Activated CD4-positive, alpha-beta T cell treated with anti-CD3 and anti-CD28 coated beads, Interleukin-2, amount 50 U/mL, for 48 hours (primary cell): ENCODE measurements around the gene ALPK1.
"Not testable (repeated sequence)": the region's sequence is repeated elsewhere in the genome, so short reads cannot be mapped to it uniquely, and the experiment has no call there.

Source experiments
- DNase-seq, 2 experiments: peaks; one replicate each; pipeline ENCODE4 v3.0.0-alpha.2; 2020

ALPK1 gene

DNA sequence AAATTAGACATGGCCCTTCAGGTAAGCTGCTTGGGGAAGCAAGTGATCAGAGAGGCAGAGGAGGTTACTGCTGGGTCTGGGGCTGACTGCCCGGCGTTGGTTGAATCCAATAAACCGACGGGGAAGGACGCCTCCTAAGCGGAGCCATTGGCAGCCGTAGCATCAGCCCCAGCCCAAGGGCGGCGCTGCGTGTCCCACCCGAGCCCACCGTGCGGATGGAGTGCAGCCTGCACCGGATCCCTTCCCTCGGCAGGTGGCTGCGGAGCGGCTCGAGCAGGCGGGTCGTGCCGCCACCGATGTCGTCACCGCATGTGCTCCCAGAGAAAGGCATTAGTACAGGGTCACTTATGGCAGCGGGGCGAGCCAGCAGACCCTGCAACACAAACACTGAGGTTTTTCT lies 82.1 kb downstream of the ALPK1 start:
- DNase-seq, result no peak

- DNase-seq, result no peak
Observed at GRCh38 chr4:112381996-112382692, 85.0 kb downstream of the ALPK1 start.

DNA sequence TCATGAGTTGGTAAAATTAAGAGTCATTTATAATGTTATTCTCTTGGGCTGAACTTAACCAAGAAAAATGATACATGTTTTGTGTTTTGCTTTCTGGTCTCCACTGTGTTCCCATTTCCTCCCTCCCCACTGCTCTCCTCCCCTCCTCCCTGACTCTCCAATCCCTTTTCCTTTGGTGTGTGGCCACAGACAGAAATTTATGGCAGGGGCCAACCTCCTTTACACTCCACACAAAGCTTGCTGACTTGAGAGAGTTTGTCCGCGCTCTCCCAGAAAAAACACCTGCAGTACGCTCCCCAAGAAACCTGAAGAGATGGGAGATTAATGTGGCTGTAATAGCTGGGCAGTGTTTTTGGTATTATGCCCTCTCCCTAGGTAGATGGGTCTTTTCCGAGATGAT lies 88.9 kb downstream of the ALPK1 start:
- DNase-seq, result no peak

DNA sequence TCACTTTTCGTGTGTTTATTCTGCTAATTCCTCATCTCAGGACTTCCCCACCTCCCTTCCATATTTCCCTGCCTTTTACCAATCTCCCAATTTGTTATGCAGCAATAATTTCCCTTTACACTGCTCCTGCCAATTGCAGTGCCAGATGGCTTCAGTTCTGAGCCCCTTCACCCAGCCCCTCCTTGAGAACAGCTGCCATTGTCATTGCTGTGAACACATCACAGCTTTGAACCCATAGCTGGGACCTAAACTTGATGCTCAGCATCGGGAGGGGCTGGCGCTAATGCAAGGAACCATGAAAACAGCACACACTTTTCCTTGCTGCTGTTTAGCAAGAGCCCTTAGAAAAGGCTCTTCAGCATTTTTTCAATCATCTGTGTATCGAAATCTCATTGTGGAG lies 104.9 kb downstream of the ALPK1 start:
- DNase-seq, result no peak

DNA sequence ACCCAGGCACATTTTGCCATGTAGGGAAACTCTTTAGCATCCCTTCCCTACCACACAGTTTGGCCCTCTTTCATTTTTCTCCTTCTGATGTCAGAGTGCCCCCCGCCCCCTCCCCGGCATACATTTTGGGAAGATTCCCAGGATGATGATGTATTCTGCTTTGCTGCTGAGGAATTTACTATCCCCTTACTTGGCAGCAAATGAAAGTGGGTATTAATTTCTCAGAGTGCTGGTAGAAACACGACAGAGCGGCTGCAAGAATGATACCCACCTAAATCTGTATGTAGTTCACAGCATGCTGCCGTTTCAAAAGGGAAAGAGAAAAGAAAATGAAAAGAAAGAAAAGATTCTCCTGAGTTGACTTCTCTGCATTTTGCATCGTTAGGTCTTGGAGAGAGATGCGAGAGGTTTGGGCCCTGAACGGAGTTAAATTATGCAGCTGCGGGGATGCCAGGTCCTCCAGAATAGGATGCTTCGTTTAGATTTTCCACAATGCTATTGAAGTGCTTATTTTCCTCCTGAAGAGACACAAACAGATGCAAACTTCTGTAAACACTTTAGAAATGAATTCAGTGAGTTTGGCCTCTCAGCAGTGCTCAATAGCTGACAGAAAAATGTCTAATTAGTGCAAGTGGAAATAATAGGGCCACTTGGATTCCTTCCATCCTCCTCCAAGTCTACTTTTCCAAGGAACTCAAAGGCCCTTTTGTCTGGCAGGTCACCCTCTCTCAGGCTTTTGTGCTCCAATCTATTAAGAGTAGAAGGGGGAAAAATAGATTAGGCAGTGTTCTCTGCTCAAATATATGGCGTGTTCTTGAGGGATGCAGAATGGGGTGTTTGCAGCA lies 106.2 kb downstream of the ALPK1 start:
- DNase-seq, result no peak

DNA sequence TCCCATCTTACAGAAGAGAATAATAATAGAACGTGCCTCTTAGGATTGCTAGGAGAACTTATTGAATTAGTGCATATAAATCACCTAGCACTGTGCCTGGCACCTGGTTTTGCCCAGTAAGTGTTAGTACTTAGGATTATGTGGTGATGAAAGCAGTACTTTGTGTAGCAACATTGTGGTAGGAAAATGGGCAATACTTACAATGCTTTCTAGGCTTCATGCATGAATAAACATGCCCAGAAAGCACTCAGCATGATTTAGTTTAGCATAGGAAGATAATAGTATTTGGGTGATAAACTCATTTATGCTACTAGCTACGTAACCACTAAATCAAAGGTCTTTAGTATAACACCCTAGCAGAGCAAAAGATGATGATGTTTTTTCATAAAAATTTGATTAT lies 113.2 kb downstream of the ALPK1 start:
- DNase-seq, result no peak

DNA sequence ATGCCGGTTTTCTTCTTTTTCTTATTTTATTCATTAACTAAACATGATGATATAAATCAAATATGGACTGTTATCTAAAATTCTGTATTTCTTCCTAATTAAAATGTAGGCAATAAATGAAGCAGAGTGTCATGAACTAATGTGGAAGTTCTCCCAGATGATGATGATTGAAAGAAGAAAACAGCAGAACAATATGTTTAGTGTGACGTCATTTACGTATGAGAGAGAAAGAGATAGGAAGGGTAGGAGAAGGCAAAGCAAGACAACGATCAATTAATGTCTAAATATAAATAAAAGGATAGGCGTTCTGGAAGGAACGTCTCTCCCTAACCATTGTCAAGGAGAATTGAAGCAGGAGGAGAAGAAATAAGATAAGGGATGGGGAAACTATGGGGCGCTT lies 113.6 kb downstream of the ALPK1 start:
- DNase-seq, result no peak

DNA sequence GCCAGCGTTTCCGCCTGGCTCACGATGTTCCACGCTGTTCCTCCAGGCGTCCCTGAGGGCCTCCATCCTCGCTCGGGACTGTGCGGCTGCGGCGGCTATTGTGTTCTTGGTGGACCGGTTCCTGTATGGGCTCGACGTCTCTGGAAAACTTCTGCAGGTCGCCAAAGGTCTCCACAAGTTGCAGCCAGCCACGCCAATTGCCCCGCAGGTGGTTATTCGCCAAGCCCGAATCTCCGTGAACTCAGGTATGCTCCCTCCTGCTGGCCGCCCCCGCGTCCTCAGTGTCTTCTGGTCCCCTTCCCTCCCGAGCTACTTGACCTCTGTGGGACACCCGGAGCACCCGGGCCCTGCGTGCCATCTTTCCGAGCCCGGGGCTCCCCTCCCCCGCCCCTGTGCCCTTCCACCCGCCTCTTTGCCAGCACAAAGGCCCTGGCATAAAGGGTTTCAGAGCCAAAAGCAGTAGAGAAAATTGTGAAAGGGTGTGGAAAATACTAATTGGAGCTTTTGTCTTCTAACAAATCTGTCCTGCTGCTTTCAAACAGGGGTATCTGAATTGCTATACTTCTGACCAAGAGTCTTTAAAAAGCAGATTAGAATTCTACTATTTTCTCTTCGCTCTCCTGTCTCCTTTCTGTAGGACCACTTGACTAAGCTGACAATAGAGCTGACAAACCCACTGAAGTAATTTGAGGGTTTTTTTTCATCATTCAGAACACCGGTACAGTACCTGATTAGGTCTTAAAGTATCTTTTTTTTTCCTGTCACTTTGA lies 114.8 kb downstream of the ALPK1 start:
- no peak for DNase-seq

GRCh38 chr4:112416464-112416863 lies 119.3 kb downstream of the ALPK1 start:
- DNase-seq, result no peak

DNA sequence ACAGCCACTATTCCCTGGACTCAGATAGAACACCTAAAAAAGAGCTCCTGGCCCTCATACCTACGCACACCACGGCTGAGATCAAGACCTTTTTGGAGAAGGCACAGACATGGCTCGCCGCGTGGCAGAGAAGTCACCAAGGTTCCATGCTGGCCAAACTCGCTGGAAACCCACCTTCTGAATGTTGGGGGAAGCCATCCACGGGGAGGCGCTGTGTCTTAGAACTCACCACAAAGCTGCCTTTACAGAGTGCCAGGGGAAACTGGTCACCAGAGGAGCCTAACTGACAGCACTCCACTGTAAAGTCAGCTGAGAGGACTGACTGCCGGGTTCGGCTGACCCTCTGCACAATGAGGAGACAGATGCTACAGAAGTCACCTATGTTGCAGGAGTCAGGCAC lies 120.9 kb downstream of the ALPK1 start:
- no peak for DNase-seq

DNA sequence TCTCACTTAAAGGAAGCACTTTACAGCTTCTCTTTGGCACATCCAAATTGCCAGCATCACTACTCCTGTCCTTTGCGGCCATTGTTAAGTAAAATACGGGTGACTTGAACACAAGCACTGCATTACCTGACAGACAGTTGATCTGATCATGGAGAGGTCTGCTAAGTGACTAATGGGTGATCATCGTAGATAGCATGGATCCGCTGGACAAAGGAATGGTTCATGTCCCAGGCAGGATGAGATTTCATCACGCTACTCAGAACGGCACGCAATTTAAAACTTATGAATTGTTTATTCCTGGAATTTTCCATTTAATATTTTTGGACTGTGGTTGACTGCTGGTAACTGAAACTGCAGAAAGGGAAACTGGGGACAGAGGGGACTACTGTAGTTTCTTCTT lies 124.7 kb downstream of the ALPK1 start:
- DNase-seq, result no peak

- DNase-seq, result no peak
Observed at GRCh38 chr4:112422644-112423043, 125.5 kb downstream of the ALPK1 start.

DNA sequence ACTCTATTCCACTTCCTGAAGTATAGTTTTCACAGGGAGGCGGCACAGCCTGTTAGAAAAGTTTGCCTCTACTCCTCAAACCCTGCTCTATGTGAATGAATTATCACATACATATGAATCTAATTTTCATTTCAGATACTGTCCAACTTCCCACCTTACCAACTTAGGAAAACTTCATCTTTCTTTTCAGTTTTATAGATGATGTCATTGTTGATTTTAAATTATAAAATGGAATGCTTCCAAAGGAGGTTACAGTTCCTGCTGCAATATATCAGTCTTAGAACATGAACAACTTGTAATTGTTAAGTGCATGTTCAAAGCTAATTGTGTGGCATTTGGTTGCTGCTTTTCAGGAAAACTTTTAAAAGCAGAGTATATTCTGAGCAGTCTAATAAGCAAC lies 126.4 kb downstream of the ALPK1 start:
- no peak for DNase-seq

- DNase-seq, result no peak
Observed at GRCh38 chr4:112425823-112426222, 128.7 kb downstream of the ALPK1 start.

DNA sequence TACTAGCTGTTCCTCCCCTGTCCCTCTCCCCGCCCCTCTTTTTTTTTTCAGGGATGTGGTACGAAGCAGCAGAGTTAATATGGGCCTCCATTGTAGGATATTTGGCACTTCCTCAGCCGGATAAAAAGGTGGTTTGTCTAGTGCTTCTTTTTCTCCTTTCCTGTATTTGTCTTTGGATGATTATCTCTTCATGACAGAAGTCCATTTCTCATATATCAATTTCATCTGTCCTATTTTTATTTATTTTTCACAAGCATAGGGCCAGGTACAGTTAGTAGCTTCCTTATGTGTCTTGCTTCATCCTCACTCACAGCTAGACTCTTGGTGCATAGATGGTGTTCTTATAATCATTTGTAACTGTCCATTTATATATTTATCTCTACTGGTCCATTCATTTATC lies 129.2 kb downstream of the ALPK1 start:
- DNase-seq, result no peak

GRCh38 chr4:112431158-112431557 lies 134.0 kb downstream of the ALPK1 start:
- DNase-seq, result no peak

DNA sequence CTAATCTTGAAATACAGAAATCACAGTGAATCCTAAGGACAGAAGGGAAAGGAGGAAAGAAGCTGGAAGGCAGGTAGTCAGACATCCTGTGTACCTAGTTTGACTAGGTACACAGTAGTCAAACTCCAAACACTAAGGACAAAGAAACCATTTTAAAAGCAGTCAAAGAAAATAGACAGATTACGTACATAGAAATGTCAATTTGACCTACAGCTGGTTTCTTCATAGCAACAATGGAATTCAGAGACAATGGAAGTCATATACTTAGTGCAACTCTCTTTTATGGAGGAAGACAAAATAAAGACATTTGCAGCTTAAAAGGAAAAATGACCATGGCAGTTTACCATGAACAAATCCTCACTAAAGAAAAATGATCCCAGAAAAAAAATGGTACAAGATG lies 139.8 kb downstream of the ALPK1 start:
- DNase-seq, result no peak

DNA sequence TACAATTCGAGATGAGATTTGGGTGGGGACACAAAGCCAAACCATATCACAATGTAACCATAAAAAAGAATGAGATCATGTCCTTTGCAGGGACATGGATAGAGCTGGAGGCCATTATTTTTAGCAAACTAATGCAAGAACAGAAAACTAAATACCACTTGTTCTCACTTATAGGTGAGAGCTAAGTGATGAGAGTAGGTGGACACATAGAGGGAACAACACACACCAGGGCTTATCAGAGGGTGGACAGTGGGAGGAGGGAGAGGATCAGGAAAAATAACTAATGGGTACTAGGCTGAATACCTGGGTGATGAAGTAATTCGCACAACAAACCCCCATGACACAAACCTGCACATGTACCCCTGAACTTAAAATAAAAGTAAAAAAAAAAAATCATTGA lies 145.1 kb downstream of the ALPK1 start:
- DNase-seq, result not testable (repeated sequence)

GRCh38 chr4:112448306-112449132 lies 151.3 kb downstream of the ALPK1 start:
- DNase-seq, result no peak

DNA sequence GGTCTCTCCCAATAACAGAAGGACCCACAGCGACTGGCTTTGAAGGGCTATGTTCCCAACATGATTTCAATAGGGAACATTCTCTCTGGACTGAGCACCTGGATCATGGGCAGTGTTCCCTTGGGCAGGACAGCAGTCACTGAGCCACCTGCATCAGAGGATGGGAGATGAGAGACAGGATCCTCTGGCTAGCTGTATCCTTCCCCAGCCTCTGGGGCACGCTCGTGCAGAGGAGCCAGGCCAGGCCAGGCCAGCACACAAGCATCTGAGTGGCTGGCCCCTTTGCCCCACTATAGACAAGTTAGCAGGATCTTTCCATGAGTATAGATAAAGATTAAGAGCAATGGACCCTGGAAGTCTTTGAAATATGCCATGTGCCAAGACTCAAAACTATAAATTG lies 152.5 kb downstream of the ALPK1 start:
- DNase-seq, result no peak

GRCh38 chr4:112451104-112451503 lies 153.9 kb downstream of the ALPK1 start:
- no peak for DNase-seq

DNA sequence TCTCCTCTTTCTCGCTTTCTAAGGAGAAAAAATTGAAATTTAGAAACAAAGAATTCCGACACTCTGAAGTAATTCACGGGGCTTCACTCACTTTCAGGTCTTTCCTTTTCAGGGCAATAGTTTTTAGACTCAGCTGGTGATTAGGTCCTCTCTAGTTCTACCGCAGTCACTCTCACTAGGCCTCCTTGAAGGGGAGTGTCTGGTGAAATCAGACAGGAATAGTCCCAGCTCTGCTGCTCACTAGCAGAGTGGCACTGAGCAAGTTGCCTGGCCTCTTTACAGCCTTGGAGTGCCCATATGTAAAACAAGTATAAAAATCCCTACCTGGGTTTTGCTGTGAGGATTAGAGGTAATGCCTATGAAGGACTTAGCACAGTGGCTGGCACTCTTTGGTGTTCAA lies 154.7 kb downstream of the ALPK1 start:
- no peak for DNase-seq

DNA sequence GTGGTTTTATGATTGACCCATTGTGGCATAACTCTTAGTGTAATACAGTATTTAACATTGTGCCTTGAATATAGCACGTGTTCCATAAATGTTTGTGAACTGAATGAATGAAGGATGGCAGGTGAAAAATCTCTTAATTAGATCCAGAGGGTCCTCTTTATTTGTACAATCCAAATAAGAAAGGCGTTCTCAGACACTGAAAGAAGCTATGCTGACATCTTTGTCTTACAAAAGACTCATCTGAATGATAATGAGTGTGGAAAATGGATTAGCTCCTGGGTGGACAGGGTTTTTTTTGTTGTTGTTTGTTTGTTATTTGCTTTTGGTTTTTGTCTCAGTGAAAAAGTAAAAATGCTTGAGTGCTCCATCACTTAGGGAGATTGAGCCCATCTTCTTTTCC lies 156.2 kb downstream of the ALPK1 start:
- DNase-seq, result no peak
